Trophoblast cell (in vitro differentiated cells and primary cell): ENCODE data around the gene CD274.

ENCODE experiments used
- DNase-seq, 2 donors: peaks; one replicate each; pipeline ENCODE4 v3.0.0-alpha.2; 2016
- H2AFZ ChIP-seq: 2 replicates; pipeline ENCODE4 v1.6.1; 2013; ENCODE audit warnings: low read length, moderate library complexity, mild to moderate bottlenecking; ENCODE audit not compliant: insufficient read depth, poor library complexity
- H2AK5ac ChIP-seq: 2 replicates; pipeline ENCODE4 v1.6.1; 2013; ENCODE audit warnings: mild to moderate bottlenecking, low read length
- H2BK120ac ChIP-seq: 2 replicates; pipeline ENCODE4 v1.6.1; 2013; ENCODE audit warnings: low read length, mild to moderate bottlenecking, moderate library complexity; ENCODE audit not compliant: insufficient read depth, poor library complexity
- H2BK12ac ChIP-seq: 2 replicates; pipeline ENCODE4 v1.6.1; 2013; ENCODE audit warnings: mild to moderate bottlenecking, low read length, moderate library complexity
- H2BK5ac ChIP-seq: 2 replicates; pipeline ENCODE4 v1.6.1; 2013; ENCODE audit warnings: low read length, low read depth, moderate library complexity, mild to moderate bottlenecking; ENCODE audit not compliant: poor library complexity
- H3K14ac ChIP-seq: 2 replicates; pipeline ENCODE4 v1.6.1; 2013; ENCODE audit warnings: mild to moderate bottlenecking, low read length
- H3K18ac ChIP-seq: 2 replicates; pipeline ENCODE4 v1.6.1; 2013; ENCODE audit warnings: mild to moderate bottlenecking, low read length
- H3K23ac ChIP-seq: 2 replicates; pipeline ENCODE4 v1.6.1; 2013; ENCODE audit warnings: low read length
- H3K27ac ChIP-seq: 2 replicates; pipeline ENCODE4 v1.5.1; 2013; ENCODE audit warnings: low read depth, mild to moderate bottlenecking, inconsistent platforms, low read length, moderate library complexity
- H3K27me3 ChIP-seq: 2 replicates; pipeline ENCODE4 v1.6.1; 2013; ENCODE audit warnings: inconsistent platforms, mild to moderate bottlenecking, low read length, moderate library complexity; ENCODE audit not compliant: insufficient read depth
- H3K36me3 ChIP-seq, 2 experiments: 1 replicate in 1 of 2; 2 replicates in 1 of 2; pipeline ENCODE4 v1.6.1; 2013; ENCODE audit warnings: low read length in 2 of 2, mild to moderate bottlenecking in 2 of 2, moderate library complexity in 1 of 2; ENCODE audit not compliant: insufficient read depth in 2 of 2, control insufficient read depth in 1 of 2
- H3K4ac ChIP-seq: 2 replicates; pipeline ENCODE4 v1.6.1; 2013; ENCODE audit warnings: low read depth, mild to moderate bottlenecking, low read length, moderate library complexity
- H3K4me1 ChIP-seq, 2 experiments: 1 replicate in 1 of 2; 2 replicates in 1 of 2; pipeline ENCODE4 v1.6.1; 2013; ENCODE audit warnings: low read length in 2 of 2, mild to moderate bottlenecking in 2 of 2, moderate library complexity in 1 of 2; ENCODE audit not compliant: insufficient read depth in 2 of 2, control insufficient read depth in 1 of 2
- H3K4me2 ChIP-seq: 2 replicates; pipeline ENCODE4 v1.6.1; 2013; ENCODE audit warnings: inconsistent platforms, mild to moderate bottlenecking, low read length, moderate library complexity
- H3K4me3 ChIP-seq: 2 replicates; pipeline ENCODE4 v1.5.1; 2013; ENCODE audit warnings: mild to moderate bottlenecking, low read depth, low read length, inconsistent platforms
- H3K79me1 ChIP-seq: one replicate; pipeline ENCODE4 v1.6.1; 2013; ENCODE audit warnings: low read length
- H3K79me2 ChIP-seq: 2 replicates; pipeline ENCODE4 v1.6.1; 2013; ENCODE audit warnings: low read length, mild to moderate bottlenecking; ENCODE audit not compliant: control insufficient read depth, insufficient read depth, poor library complexity
- H3K9ac ChIP-seq: 2 replicates; pipeline ENCODE4 v1.6.1; 2013; ENCODE audit warnings: mild to moderate bottlenecking, low read length
- H3K9me3 ChIP-seq: 2 replicates; pipeline ENCODE4 v1.6.1; 2013; ENCODE audit warnings: low read depth, mild to moderate bottlenecking, control low read depth, inconsistent platforms, low read length; ENCODE audit not compliant: insufficient read depth
- H4K12ac ChIP-seq: 2 replicates; pipeline ENCODE4 v1.6.1; 2013; ENCODE audit warnings: low read depth, mild to moderate bottlenecking, low read length, moderate library complexity
- H4K8ac ChIP-seq: 2 replicates; pipeline ENCODE4 v1.6.1; 2013; ENCODE audit warnings: low read depth, mild to moderate bottlenecking, low read length, moderate library complexity
- H4K91ac ChIP-seq: one replicate; pipeline ENCODE4 v1.6.1; 2013; ENCODE audit warnings: low read depth, mild to moderate bottlenecking, low read length, moderate library complexity
- WGBS: extraction: QIAGEN DNeasy Blood & Tissue Kit; methylation state at CpG from one replicate; pipeline ENCODE4 v1.1.7; 2013; ENCODE audit warnings: missing lambda C conversion rate; ENCODE audit not compliant: insufficient read length, insufficient coverage; ENCODE audit errors: extremely low coverage; 5-methylcytosine and 5-hydroxymethylcytosine counted together

The CD274 gene

GRCh38 chr9:5513966-5514616, 63.7 kb downstream of the CD274 start:
- WGBS = no CpG with 5 or more reads among the region's 2 CpGs

DNA sequence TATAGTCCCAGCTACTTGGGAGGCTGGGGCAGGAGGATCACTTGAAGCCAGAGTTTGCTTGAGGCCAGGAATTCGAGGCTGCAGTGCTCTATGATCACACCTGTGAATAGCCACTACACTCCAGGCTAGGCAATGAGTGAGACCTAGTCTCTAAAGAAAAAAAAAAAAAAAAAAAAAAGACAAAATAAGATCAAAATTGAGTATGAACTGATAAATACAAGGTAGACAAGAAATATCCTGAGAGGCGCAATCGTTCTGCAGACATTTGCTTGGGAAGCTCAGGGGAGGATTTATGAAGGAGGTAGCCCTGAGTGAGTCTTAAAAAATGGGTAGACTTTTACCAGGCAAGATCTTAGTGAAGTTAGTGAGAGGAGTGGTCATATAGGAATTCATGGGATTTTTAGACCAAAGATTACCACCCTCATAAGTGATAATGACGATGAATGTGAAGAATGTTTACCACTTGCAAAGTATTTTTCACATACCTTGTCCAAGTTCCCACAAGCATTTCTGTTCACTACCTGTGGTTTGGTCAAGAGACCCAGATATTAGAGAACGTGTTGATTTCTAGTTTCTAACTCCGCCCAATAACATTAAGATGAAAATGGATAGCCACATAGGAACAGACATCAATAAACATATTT, 64.4 kb downstream of the CD274 start:
- H3K36me3 ChIP-seq = no peaks in the 10 kb centered on the region
- H2BK120ac ChIP-seq = no peak overlapping the region
- H2BK5ac ChIP-seq = no peak overlapping the region
- no CpG with 5 or more reads among the region's 6 CpGs for whole genome bisulfite sequencing
- DNase-seq = peak; percentile 37 to 91
- H3K4me3 ChIP-seq = no peak overlapping the region
- H2AFZ ChIP-seq = no peak overlapping the region
- no peak overlapping the region for H3K14ac ChIP-seq
- no peaks in the 10 kb centered on the region for H3K27me3 ChIP-seq
- H3K4ac ChIP-seq = no peak overlapping the region
- no peaks in the 10 kb centered on the region for H3K9me3 ChIP-seq
- peak overlapping the region; percentile 6 for H3K27ac ChIP-seq
- no peak overlapping the region for H3K4me2 ChIP-seq
- no peak overlapping the region for H2BK12ac ChIP-seq
- no peak overlapping the region for H4K12ac ChIP-seq
- no peaks in the 10 kb centered on the region for H3K79me2 ChIP-seq
- peaks cover 10% of the 10 kb centered on the region for H3K79me1 ChIP-seq
- peaks cover 14 to 21% of the 10 kb centered on the region in 2 experiments for H3K4me1 ChIP-seq
- H3K23ac ChIP-seq = no peak overlapping the region
- H3K9ac ChIP-seq = no peak overlapping the region
- no peak overlapping the region for H2AK5ac ChIP-seq
- no peak overlapping the region for H3K18ac ChIP-seq
- H4K8ac ChIP-seq = no peak overlapping the region
- no peak overlapping the region for H4K91ac ChIP-seq

More at GRCh38 chr9:5513966-5514616, 63.7 kb downstream of the CD274 start:
- Histone ChIP-seq H3K9ac (no peak overlapping the region), H3K4ac (no peak overlapping the region), H3K14ac (no peak overlapping the region), H3K4me1 (peaks cover 16 to 23% of the 10 kb centered on the region in 2 experiments), H3K23ac (no peak overlapping the region), H3K18ac (no peak overlapping the region), H2BK12ac (no peak overlapping the region), H3K4me3 (no peak overlapping the region), H3K79me1 (peaks cover 11% of the 10 kb centered on the region), H2AK5ac (no peak overlapping the region), H3K4me2 (no peak overlapping the region), H3K79me2 (no peaks in the 10 kb centered on the region), H2AFZ (no peak overlapping the region), H2BK5ac (no peak overlapping the region), H3K27me3 (no peaks in the 10 kb centered on the region), H2BK120ac (no peak overlapping the region), H4K91ac (no peak overlapping the region), H4K12ac (no peak overlapping the region), H4K8ac (no peak overlapping the region), H3K36me3 (no peaks in the 10 kb centered on the region), H3K27ac (no peak overlapping the region), H3K9me3 (no peaks in the 10 kb centered on the region)
- peak in 1 of 2 donors; percentile 79 for DNase-seq

DNA sequence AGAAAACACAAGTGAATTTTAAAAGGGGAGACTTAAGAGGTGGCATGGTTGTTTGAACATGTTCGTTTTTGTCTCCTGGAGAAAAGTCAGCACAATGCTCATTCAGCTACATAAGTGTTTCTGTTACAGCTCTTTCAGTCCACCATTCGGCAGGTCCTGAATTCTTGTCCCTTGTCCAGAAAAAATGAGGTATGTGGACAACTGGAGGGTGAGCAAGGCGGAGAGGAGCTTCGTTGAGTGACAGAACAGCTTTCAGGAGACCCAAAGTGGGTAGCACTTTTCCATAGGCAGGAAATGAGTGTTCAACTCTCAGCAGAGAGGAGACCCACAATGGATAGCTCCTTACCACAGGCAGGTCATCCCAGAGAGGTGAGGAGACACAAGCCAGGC, 64.9 kb downstream of the CD274 start:
- WGBS = no CpG with 5 or more reads among the region's 4 CpGs
- Histone ChIP-seq H3K14ac (no peak overlapping the region), H2BK5ac (no peak overlapping the region)

GRCh38 chr9:5516453-5517220, 66.3 kb downstream of the CD274 start:
- H3K4ac ChIP-seq = no peak overlapping the region
- no peaks in the 10 kb centered on the region for H3K27me3 ChIP-seq
- no peak overlapping the region for H2AK5ac ChIP-seq
- H3K27ac ChIP-seq = peak overlapping the region; percentile 3
- no CpG with 5 or more reads among the region's 10 CpGs for WGBS
- H2BK5ac ChIP-seq = peak overlapping the region; percentile 0
- H3K79me2 ChIP-seq = no peaks in the 10 kb centered on the region
- H3K18ac ChIP-seq = no peak overlapping the region
- no peaks in the 10 kb centered on the region for H3K36me3 ChIP-seq
- no peak overlapping the region for H3K23ac ChIP-seq
- peaks cover 8 to 13% of the 10 kb centered on the region in 2 experiments for H3K4me1 ChIP-seq
- H4K91ac ChIP-seq = peak overlapping the region; percentile 0
- DNase-seq = no peak
- H4K12ac ChIP-seq = no peak overlapping the region
- no peak overlapping the region for H3K9ac ChIP-seq
- H3K4me2 ChIP-seq = no peak overlapping the region
- no peak overlapping the region for H2BK12ac ChIP-seq
- no peak overlapping the region for H2BK120ac ChIP-seq
- H3K4me3 ChIP-seq = peak overlapping the region; percentile 13
- no peak overlapping the region for H4K8ac ChIP-seq
- H2AFZ ChIP-seq = no peak overlapping the region
- peaks cover 1% of the 10 kb centered on the region for H3K79me1 ChIP-seq
- no peak overlapping the region for H3K14ac ChIP-seq
- H3K9me3 ChIP-seq = no peaks in the 10 kb centered on the region

More for the DNA sequence above, 64.9 kb downstream of the CD274 start:
- peak; percentile 33 to 56 for DNase-seq
- Histone ChIP-seq H3K36me3 (no peaks in the 10 kb centered on the region), H4K91ac (no peak overlapping the region), H3K18ac (no peak overlapping the region), H4K8ac (no peak overlapping the region), H3K23ac (no peak overlapping the region), H3K79me2 (no peaks in the 10 kb centered on the region), H3K4me1 (peaks cover 14 to 19% of the 10 kb centered on the region in 2 experiments), H2AK5ac (no peak overlapping the region), H4K12ac (no peak overlapping the region), H3K27ac (no peak overlapping the region), H3K27me3 (no peaks in the 10 kb centered on the region), H3K9ac (no peak overlapping the region), H2BK120ac (no peak overlapping the region), H3K4me2 (no peak overlapping the region), H3K9me3 (no peaks in the 10 kb centered on the region), H3K4me3 (no peak overlapping the region), H3K4ac (no peak overlapping the region), H2BK12ac (no peak overlapping the region), H3K79me1 (peaks cover 8% of the 10 kb centered on the region), H2AFZ (no peak overlapping the region)
